Trophoblast cell (in vitro differentiated cells and primary cell): Measurements from ENCODE around the gene GJB2.

ENCODE experiments used
- DNase-seq, 2 donors: peaks; one replicate each; pipeline ENCODE4 v3.0.0-alpha.2; 2016
- H2AFZ ChIP-seq: 2 replicates; pipeline ENCODE4 v1.6.1; 2013; ENCODE audit warnings: low read length, moderate library complexity, mild to moderate bottlenecking; ENCODE audit not compliant: insufficient read depth, poor library complexity
- H2AK5ac ChIP-seq: 2 replicates; pipeline ENCODE4 v1.6.1; 2013; ENCODE audit warnings: mild to moderate bottlenecking, low read length
- H2BK120ac ChIP-seq: 2 replicates; pipeline ENCODE4 v1.6.1; 2013; ENCODE audit warnings: low read length, mild to moderate bottlenecking, moderate library complexity; ENCODE audit not compliant: insufficient read depth, poor library complexity
- H2BK12ac ChIP-seq: 2 replicates; pipeline ENCODE4 v1.6.1; 2013; ENCODE audit warnings: mild to moderate bottlenecking, low read length, moderate library complexity
- H2BK5ac ChIP-seq: 2 replicates; pipeline ENCODE4 v1.6.1; 2013; ENCODE audit warnings: low read length, low read depth, moderate library complexity, mild to moderate bottlenecking; ENCODE audit not compliant: poor library complexity
- H3K14ac ChIP-seq: 2 replicates; pipeline ENCODE4 v1.6.1; 2013; ENCODE audit warnings: mild to moderate bottlenecking, low read length
- H3K18ac ChIP-seq: 2 replicates; pipeline ENCODE4 v1.6.1; 2013; ENCODE audit warnings: mild to moderate bottlenecking, low read length
- H3K23ac ChIP-seq: 2 replicates; pipeline ENCODE4 v1.6.1; 2013; ENCODE audit warnings: low read length
- H3K27ac ChIP-seq: 2 replicates; pipeline ENCODE4 v1.5.1; 2013; ENCODE audit warnings: low read depth, mild to moderate bottlenecking, inconsistent platforms, low read length, moderate library complexity
- H3K27me3 ChIP-seq: 2 replicates; pipeline ENCODE4 v1.6.1; 2013; ENCODE audit warnings: inconsistent platforms, mild to moderate bottlenecking, low read length, moderate library complexity; ENCODE audit not compliant: insufficient read depth
- H3K36me3 ChIP-seq, 2 experiments: 1 replicate in 1 of 2; 2 replicates in 1 of 2; pipeline ENCODE4 v1.6.1; 2013; ENCODE audit warnings: low read length in 2 of 2, mild to moderate bottlenecking in 2 of 2, moderate library complexity in 1 of 2; ENCODE audit not compliant: insufficient read depth in 2 of 2, control insufficient read depth in 1 of 2
- H3K4ac ChIP-seq: 2 replicates; pipeline ENCODE4 v1.6.1; 2013; ENCODE audit warnings: low read depth, mild to moderate bottlenecking, low read length, moderate library complexity
- H3K4me1 ChIP-seq, 2 experiments: 1 replicate in 1 of 2; 2 replicates in 1 of 2; pipeline ENCODE4 v1.6.1; 2013; ENCODE audit warnings: low read length in 2 of 2, mild to moderate bottlenecking in 2 of 2, moderate library complexity in 1 of 2; ENCODE audit not compliant: insufficient read depth in 2 of 2, control insufficient read depth in 1 of 2
- H3K4me2 ChIP-seq: 2 replicates; pipeline ENCODE4 v1.6.1; 2013; ENCODE audit warnings: inconsistent platforms, mild to moderate bottlenecking, low read length, moderate library complexity
- H3K4me3 ChIP-seq: 2 replicates; pipeline ENCODE4 v1.5.1; 2013; ENCODE audit warnings: mild to moderate bottlenecking, low read depth, low read length, inconsistent platforms
- H3K79me1 ChIP-seq: one replicate; pipeline ENCODE4 v1.6.1; 2013; ENCODE audit warnings: low read length
- H3K79me2 ChIP-seq: 2 replicates; pipeline ENCODE4 v1.6.1; 2013; ENCODE audit warnings: low read length, mild to moderate bottlenecking; ENCODE audit not compliant: control insufficient read depth, insufficient read depth, poor library complexity
- H3K9ac ChIP-seq: 2 replicates; pipeline ENCODE4 v1.6.1; 2013; ENCODE audit warnings: mild to moderate bottlenecking, low read length
- H3K9me3 ChIP-seq: 2 replicates; pipeline ENCODE4 v1.6.1; 2013; ENCODE audit warnings: low read depth, mild to moderate bottlenecking, control low read depth, inconsistent platforms, low read length; ENCODE audit not compliant: insufficient read depth
- H4K12ac ChIP-seq: 2 replicates; pipeline ENCODE4 v1.6.1; 2013; ENCODE audit warnings: low read depth, mild to moderate bottlenecking, low read length, moderate library complexity
- H4K8ac ChIP-seq: 2 replicates; pipeline ENCODE4 v1.6.1; 2013; ENCODE audit warnings: low read depth, mild to moderate bottlenecking, low read length, moderate library complexity
- H4K91ac ChIP-seq: one replicate; pipeline ENCODE4 v1.6.1; 2013; ENCODE audit warnings: low read depth, mild to moderate bottlenecking, low read length, moderate library complexity
- WGBS: extraction: QIAGEN DNeasy Blood & Tissue Kit; methylation state at CpG from one replicate; pipeline ENCODE4 v1.1.7; 2013; ENCODE audit warnings: missing lambda C conversion rate; ENCODE audit not compliant: insufficient read length, insufficient coverage; ENCODE audit errors: extremely low coverage; 5-methylcytosine and 5-hydroxymethylcytosine counted together

The GJB2 gene

GRCh38 chr13:20150561-20150960 lies 42.2 kb downstream of the GJB2 start:
- Histone ChIP-seq H3K4me2 (no peak overlapping the region), H2BK5ac (no peak overlapping the region)

GRCh38 chr13:20149762-20150161 lies 43.0 kb downstream of the GJB2 start:
- Histone ChIP-seq H3K27ac (no peak overlapping the region), H3K4ac (no peak overlapping the region), H3K79me2 (no peaks in the 10 kb centered on the region), H4K8ac (no peak overlapping the region), H3K18ac (no peak overlapping the region), H4K12ac (no peak overlapping the region), H3K9ac (no peak overlapping the region), H3K23ac (no peak overlapping the region), H3K4me1 (no peaks in the 10 kb centered on the region), H2BK5ac (no peak overlapping the region), H3K4me2 (no peak overlapping the region), H3K79me1 (no peaks in the 10 kb centered on the region), H2BK12ac (no peak overlapping the region), H3K4me3 (no peak overlapping the region), H3K9me3 (peaks cover 3% of the 10 kb centered on the region), H4K91ac (no peak overlapping the region), H2AK5ac (no peak overlapping the region), H2BK120ac (no peak overlapping the region), H2AFZ (no peak overlapping the region), H3K36me3 (no peaks in the 10 kb centered on the region), H3K14ac (no peak overlapping the region), H3K27me3 (no peaks in the 10 kb centered on the region)
- DNase-seq, result no peak
- WGBS, result no CpG with 5 or more reads among the region's 9 CpGs

More at GRCh38 chr13:20150561-20150960, 42.2 kb downstream of the GJB2 start:
- Histone ChIP-seq H4K91ac (no peak overlapping the region), H3K79me1 (no peaks in the 10 kb centered on the region), H3K27ac (no peak overlapping the region), H3K9ac (no peak overlapping the region), H4K8ac (no peak overlapping the region), H4K12ac (no peak overlapping the region), H3K79me2 (no peaks in the 10 kb centered on the region), H3K18ac (no peak overlapping the region), H2AK5ac (no peak overlapping the region), H2BK120ac (no peak overlapping the region), H3K4ac (no peak overlapping the region), H2AFZ (no peak overlapping the region), H3K14ac (no peak overlapping the region), H3K4me3 (no peak overlapping the region), H3K23ac (no peak overlapping the region), H3K9me3 (peaks cover under 1% of the 10 kb centered on the region), H3K36me3 (no peaks in the 10 kb centered on the region), H3K4me1 (no peaks in the 10 kb centered on the region), H2BK12ac (no peak overlapping the region), H3K27me3 (no peaks in the 10 kb centered on the region)
- DNase-seq, result no peak
- no CpG with 5 or more reads among the region's 9 CpGs for WGBS

GRCh38 chr13:20148501-20149183 lies 44.1 kb downstream of the GJB2 start:
- DNase-seq, result no peak
- Histone ChIP-seq H3K4ac (no peak overlapping the region), H3K14ac (no peak overlapping the region), H2BK120ac (no peak overlapping the region), H2BK5ac (no peak overlapping the region), H3K18ac (no peak overlapping the region), H4K12ac (no peak overlapping the region), H3K79me2 (no peaks in the 10 kb centered on the region), H2AK5ac (no peak overlapping the region), H3K27ac (no peak overlapping the region), H3K79me1 (no peaks in the 10 kb centered on the region), H3K4me2 (no peak overlapping the region), H3K4me3 (no peak overlapping the region), H3K9ac (no peak overlapping the region), H3K23ac (no peak overlapping the region), H2AFZ (no peak overlapping the region), H2BK12ac (no peak overlapping the region), H3K27me3 (no peaks in the 10 kb centered on the region), H3K36me3 (no peaks in the 10 kb centered on the region), H4K8ac (no peak overlapping the region), H3K9me3 (peaks cover 3% of the 10 kb centered on the region), H3K4me1 (no peaks in the 10 kb centered on the region), H4K91ac (no peak overlapping the region)
- WGBS, result no CpG with 5 or more reads among the region's 16 CpGs

DNA sequence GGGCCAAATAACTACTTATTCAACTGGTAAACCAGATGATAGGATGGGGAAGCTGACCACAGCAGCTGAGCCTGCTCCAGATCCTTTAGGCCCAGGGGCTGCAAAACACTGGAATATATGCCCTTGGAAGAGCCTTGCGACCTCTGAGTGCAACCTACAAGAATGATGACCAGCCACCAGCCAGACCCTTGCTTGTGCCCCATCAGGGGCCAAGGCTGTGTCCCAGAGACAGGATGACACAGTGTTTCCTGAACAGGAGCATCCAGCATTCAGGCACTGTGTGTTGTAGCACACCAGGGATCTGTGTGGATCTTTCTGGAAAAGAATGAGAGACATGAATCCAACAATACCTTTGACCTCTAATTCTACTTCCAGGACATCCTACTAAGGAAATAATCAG lies 46.4 kb downstream of the GJB2 start:
- no peak overlapping the region for H4K91ac ChIP-seq

More for the DNA sequence above, 46.4 kb downstream of the GJB2 start:
- H2BK120ac ChIP-seq, result no peak overlapping the region
- no peak overlapping the region for H3K4me2 ChIP-seq
- no CpG with 5 or more reads among the region's 1 CpG for WGBS
- H3K9ac ChIP-seq, result no peak overlapping the region
- H3K79me1 ChIP-seq, result no peaks in the 10 kb centered on the region
- no peak overlapping the region for H3K18ac ChIP-seq
- H2BK5ac ChIP-seq, result no peak overlapping the region
- no peak overlapping the region for H3K23ac ChIP-seq
- no peaks in the 10 kb centered on the region for H3K79me2 ChIP-seq
- H3K14ac ChIP-seq, result no peak overlapping the region
- H3K27ac ChIP-seq, result no peak overlapping the region
- no peak overlapping the region for H2AFZ ChIP-seq
- H3K27me3 ChIP-seq, result no peaks in the 10 kb centered on the region
- H3K9me3 ChIP-seq, result peaks cover 3% of the 10 kb centered on the region
- no peak overlapping the region for H4K12ac ChIP-seq
- H3K4me1 ChIP-seq, result no peaks in the 10 kb centered on the region
- DNase-seq, result no peak
- H3K4ac ChIP-seq, result no peak overlapping the region
- no peak overlapping the region for H3K4me3 ChIP-seq
- no peak overlapping the region for H2AK5ac ChIP-seq
- no peak overlapping the region for H4K8ac ChIP-seq
- H2BK12ac ChIP-seq, result no peak overlapping the region
- H3K36me3 ChIP-seq, result no peaks in the 10 kb centered on the region
